Vagina (tissue), 2 donors: Measurements from ENCODE around the gene TNFRSF8. TPM values are rescaled to one million over a fixed set of nuclear protein-coding genes. Genes with fewer than 3 reads are reported as not detected.

Experiments used
- DNase-seq, 2 donors: peaks; one replicate each; pipeline ENCODE4 v3.0.0-alpha.2; 2017; ENCODE audit errors: extremely low spot score in 2 of 2
- H3K27ac ChIP-seq: fragments of 200-600 bp; sonication (generic); one replicate; pipeline ENCODE4 v1.5.1; 2019
- H3K27me3 ChIP-seq: fragments of 200-600 bp; sonication (generic); one replicate; pipeline ENCODE4 v1.5.1; 2019
- H3K36me3 ChIP-seq, 2 donors: fragments of 200-600 bp; sonication (generic); one replicate each; pipeline ENCODE4 v1.5.1; 2017 to 2019
- H3K4me1 ChIP-seq: fragments of 200-600 bp; sonication (generic); one replicate; pipeline ENCODE4 v1.5.1; 2019
- H3K4me3 ChIP-seq, 2 donors: fragments of 200-600 bp; sonication (generic); 1 replicate in 1 of 2; 2 replicates in 1 of 2; pipeline ENCODE4 v1.5.1; 2016 to 2019
- H3K9me3 ChIP-seq: fragments of 200-600 bp; sonication (generic); one replicate; pipeline ENCODE4 v1.5.1; 2019
- POLR2A ChIP-seq, 2 donors: fragments of 450-650 bp; IDR thresholded peaks; one replicate each; pipeline ENCODE4 v1.6.1; 2017; ENCODE audit warnings: antibody characterized with exemption in 2 of 2, mild to moderate bottlenecking in 2 of 2, moderate library complexity in 2 of 2
- POLR2AphosphoS5 ChIP-seq, 2 donors: sonication (generic); formaldehyde crosslinking; IDR thresholded peaks; one replicate each; pipeline ENCODE4 v1.9.0; 2017; ENCODE audit warnings: antibody characterized with exemption in 2 of 2, mild to moderate bottlenecking in 2 of 2, low read depth in 1 of 2; ENCODE audit not compliant: insufficient read depth in 1 of 2
- intact Hi-C: fragments of 100-400 bp; cut with DNase I; formaldehyde crosslinking; loops from one replicate; pipeline ENCODE4 v1.15.1; 2023
- total RNA-seq: library from RNA; depleted of rRNA; stranded (reverse); fragments of >200 nt; gene quantifications from one replicate; pipeline ENCODE4 v1.2.3, GENCODE V29; 2016
- TF ChIP-seq, protein P1 (sequence below), 3 experiments: fragments of 450-650 bp in 2 of 3; fragments of 200-600 bp in 1 of 3; sonication (generic) in 1 of 3; IDR thresholded peaks; one replicate each; pipeline ENCODE4 v1.5.1; 2017 to 2019; ENCODE audit warnings: antibody characterized with exemption in 3 of 3, mild to moderate bottlenecking in 2 of 3, moderate library complexity in 2 of 3

The TNFRSF8 gene
- total RNA-seq, 1 donor from 2014 or later = 1.2 TPM

DNA sequence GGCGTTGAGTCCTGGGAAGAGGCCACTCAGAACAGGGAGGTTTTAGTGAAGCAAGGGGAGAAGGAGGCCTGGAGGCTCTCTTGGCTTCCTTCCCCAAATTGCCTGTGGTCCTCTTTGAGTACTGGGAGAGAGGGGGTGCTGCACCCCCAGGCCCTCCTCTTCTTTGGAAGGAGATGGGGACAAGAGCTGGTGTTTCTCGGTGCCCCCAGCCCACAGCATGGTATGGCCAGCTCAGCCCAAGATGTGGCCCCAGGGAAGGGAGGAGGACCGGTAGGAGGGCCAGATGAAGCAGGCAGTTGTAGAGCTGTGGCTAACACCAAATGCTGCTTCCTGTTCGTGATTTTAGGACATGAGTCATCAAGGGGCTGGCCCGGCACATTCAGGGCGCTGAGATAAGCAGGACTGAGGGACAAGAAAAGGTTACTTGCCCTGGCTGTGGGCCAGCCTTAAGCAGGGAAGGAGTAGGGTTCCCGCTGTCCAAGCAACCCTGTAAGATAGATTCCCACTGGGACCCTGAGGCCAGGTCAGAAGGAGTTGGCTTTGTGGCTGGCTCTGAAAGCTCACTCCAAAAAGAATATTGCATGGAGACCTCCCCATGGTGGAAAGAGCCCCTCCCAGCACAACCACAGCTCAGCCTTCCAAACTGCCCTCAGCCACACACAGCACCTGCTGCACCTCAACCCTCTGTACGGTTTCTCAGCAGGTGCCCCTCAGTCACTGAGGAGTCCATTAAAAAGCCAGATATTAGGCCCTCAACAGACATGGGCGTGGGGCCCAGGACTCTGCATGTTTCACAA lies 98.8 kb downstream of the TNFRSF8 start:
- intact Hi-C loops = no loop called here
- Histone ChIP-seq H3K4me3 (no peak overlapping the region), H3K27me3 (no peaks in the 10 kb centered on the region), H3K36me3 (no peaks in the 10 kb centered on the region), H3K27ac (peak overlapping the region; percentile 72), H3K9me3 (no peaks in the 10 kb centered on the region), H3K4me1 (peaks cover 27% of the 10 kb centered on the region)
- TF ChIP-seq, protein P1, sequence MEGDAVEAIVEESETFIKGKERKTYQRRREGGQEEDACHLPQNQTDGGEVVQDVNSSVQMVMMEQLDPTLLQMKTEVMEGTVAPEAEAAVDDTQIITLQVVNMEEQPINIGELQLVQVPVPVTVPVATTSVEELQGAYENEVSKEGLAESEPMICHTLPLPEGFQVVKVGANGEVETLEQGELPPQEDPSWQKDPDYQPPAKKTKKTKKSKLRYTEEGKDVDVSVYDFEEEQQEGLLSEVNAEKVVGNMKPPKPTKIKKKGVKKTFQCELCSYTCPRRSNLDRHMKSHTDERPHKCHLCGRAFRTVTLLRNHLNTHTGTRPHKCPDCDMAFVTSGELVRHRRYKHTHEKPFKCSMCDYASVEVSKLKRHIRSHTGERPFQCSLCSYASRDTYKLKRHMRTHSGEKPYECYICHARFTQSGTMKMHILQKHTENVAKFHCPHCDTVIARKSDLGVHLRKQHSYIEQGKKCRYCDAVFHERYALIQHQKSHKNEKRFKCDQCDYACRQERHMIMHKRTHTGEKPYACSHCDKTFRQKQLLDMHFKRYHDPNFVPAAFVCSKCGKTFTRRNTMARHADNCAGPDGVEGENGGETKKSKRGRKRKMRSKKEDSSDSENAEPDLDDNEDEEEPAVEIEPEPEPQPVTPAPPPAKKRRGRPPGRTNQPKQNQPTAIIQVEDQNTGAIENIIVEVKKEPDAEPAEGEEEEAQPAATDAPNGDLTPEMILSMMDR (IDR thresholded peaks at IDR 0.05) = no peak
- TF ChIP-seq POLR2AphosphoS5 (IDR thresholded peaks at IDR 0.05; ENCODE audit: insufficient read depth in 1 of 2, low read depth in 1 of 2) = peak; percentile 66 to 84
- peak in 1 of 2 donors; percentile 12 for TF ChIP-seq POLR2A (IDR thresholded peaks at IDR 0.05)
- DNase-seq = peak in 1 of 2 donors; percentile 96

DNA sequence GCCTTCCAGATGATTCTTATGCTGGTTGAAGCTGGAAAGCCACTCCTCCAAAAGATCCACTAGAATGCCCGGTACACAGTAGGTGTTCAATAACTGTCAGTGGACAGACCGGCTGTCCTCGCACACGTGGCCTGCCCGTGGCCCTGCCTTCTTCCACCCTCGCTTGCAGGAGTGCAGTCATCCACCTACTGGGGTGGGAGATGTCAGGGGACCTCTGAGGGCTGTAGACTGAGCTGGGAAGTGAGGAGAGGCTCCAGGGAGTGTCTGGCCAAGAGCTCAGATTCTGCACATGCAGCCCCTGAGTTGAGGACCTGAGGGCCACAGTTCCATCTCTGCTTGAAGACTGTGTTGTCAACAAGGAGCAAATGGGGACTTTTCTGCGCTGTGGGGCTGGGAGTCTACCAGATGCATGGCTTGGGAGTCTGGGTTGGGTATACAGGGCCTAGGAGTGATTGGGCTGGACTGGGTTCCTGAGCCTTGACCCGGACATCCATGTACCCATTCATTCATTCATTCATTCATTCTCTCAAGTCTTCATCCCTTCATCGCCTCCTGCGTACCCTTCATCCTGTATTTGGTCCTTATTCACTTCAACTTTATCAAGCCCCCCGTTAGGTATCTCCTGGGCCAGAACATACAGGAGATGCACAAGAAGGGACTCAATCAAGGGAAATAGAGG lies 99.5 kb downstream of the TNFRSF8 start:
- no peak overlapping the region for H3K4me3 ChIP-seq
- peak overlapping the region; percentile 72 for H3K27ac ChIP-seq
- H3K9me3 ChIP-seq = no peaks in the 10 kb centered on the region
- no peaks in the 10 kb centered on the region for H3K36me3 ChIP-seq
- no peaks in the 10 kb centered on the region for H3K27me3 ChIP-seq
- intact Hi-C loops = no loop called here
- TF ChIP-seq POLR2A (IDR thresholded peaks at IDR 0.05) (no peak), POLR2AphosphoS5 (IDR thresholded peaks at IDR 0.05; ENCODE audit: insufficient read depth in 1 of 2, low read depth in 1 of 2) (no peak)
- TF ChIP-seq, protein P1 (IDR thresholded peaks at IDR 0.05) = no peak
- DNase-seq = no peak
- peaks cover 32% of the 10 kb centered on the region for H3K4me1 ChIP-seq

DNA sequence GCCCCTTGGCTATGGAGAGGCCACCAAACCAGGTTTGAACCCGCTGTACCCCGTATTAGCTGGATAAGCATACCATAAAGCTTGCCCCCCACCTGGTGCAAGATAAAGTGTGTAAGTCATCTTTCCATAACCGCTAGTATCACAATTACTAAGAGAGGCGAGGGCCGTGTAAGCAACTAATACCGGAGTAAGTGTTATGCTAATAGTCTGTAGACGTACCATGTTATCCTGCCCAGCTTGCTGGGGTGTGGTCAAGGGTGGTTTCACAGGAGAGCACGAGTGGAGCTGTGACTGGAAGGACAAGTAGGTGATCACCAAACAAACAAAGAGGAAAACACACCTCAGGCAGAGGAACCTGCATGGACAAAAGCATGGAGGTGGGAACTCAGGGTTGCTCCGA lies 100.1 kb downstream of the TNFRSF8 start:
- peaks cover 35% of the 10 kb centered on the region for H3K4me1 ChIP-seq
- no peaks in the 10 kb centered on the region for H3K36me3 ChIP-seq
- H3K9me3 ChIP-seq = no peaks in the 10 kb centered on the region
- DNase-seq = no peak
- no peak for TF ChIP-seq POLR2AphosphoS5 (IDR thresholded peaks at IDR 0.05; ENCODE audit: insufficient read depth in 1 of 2, low read depth in 1 of 2)
- TF ChIP-seq, protein P1 (IDR thresholded peaks at IDR 0.05) = no peak
- no peak for TF ChIP-seq POLR2A (IDR thresholded peaks at IDR 0.05)
- no peak overlapping the region for H3K4me3 ChIP-seq
- no peaks in the 10 kb centered on the region for H3K27me3 ChIP-seq
- intact Hi-C loops = no loop called here
- no peak overlapping the region for H3K27ac ChIP-seq

DNA sequence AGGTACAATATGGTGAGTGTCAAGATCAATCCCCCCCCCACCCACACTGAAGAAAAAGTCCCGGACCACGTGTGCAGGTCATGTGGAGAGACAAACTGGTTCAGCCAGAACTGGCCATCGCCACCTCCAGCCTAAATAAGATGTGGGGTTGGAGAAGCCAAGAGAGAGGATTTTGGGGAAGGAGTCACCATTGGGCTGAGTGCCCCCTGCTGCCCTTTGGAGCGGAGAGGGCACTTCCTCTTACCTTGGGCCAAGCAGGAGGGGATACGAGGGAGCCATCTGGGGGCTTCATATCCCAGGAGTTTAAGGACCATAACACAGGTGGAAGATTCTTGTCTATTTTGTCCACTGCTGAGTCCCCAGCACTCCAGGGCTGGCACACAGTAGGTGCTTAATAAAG lies 101.1 kb downstream of the TNFRSF8 start:
- intact Hi-C loops = no loop called here
- H3K4me3 ChIP-seq = no peak overlapping the region
- DNase-seq = no peak
- H3K27ac ChIP-seq = no peak overlapping the region
- no peaks in the 10 kb centered on the region for H3K36me3 ChIP-seq
- H3K4me1 ChIP-seq = peaks cover 45% of the 10 kb centered on the region
- no peaks in the 10 kb centered on the region for H3K9me3 ChIP-seq
- H3K27me3 ChIP-seq = no peaks in the 10 kb centered on the region
- TF ChIP-seq, protein P1 (IDR thresholded peaks at IDR 0.05) = no peak
- TF ChIP-seq POLR2A (IDR thresholded peaks at IDR 0.05) = no peak
- TF ChIP-seq POLR2AphosphoS5 (IDR thresholded peaks at IDR 0.05; ENCODE audit: insufficient read depth in 1 of 2, low read depth in 1 of 2) = no peak

GRCh38 chr1:12165342-12165741 lies 102.2 kb downstream of the TNFRSF8 start:
- no peaks in the 10 kb centered on the region for H3K27me3 ChIP-seq
- H3K4me3 ChIP-seq = no peak overlapping the region
- no peak for DNase-seq
- peaks cover 57% of the 10 kb centered on the region for H3K4me1 ChIP-seq
- intact Hi-C loops = no loop called here
- no peak overlapping the region for H3K27ac ChIP-seq
- no peaks in the 10 kb centered on the region for H3K36me3 ChIP-seq
- no peaks in the 10 kb centered on the region for H3K9me3 ChIP-seq
- TF ChIP-seq POLR2AphosphoS5 (IDR thresholded peaks at IDR 0.05; ENCODE audit: insufficient read depth in 1 of 2, low read depth in 1 of 2) (no peak), POLR2A (IDR thresholded peaks at IDR 0.05) (no peak)
- TF ChIP-seq, protein P1 (IDR thresholded peaks at IDR 0.05) = no peak
